HEK293 (cell line): Measurements from ENCODE around the gene AGPAT4.

ENCODE experiments used
- CTCF ChIA-PET: fragments of 350-600 bp; formaldehyde crosslinking; extraction: SDS; loops from one replicate; lab custom pipeline; 2021; ENCODE audit warnings: antibody characterized with exemption; lab: Yijun Ruan, JAX
- POLR2A ChIA-PET: fragments of 300-600 bp; formaldehyde crosslinking; extraction: SDS; loops from one replicate; lab custom pipeline; 2020; ENCODE audit warnings: antibody characterized with exemption, inconsistent platforms; lab: Yijun Ruan, JAX
- H3K27ac ChIP-seq: fragments of 200-500 bp; sonication (Bioruptor generic); 2 replicates; pipeline ENCODE4 v1.5.1; 2014; ENCODE audit warnings: low read depth, low read length, control low read depth, inconsistent platforms; ENCODE audit errors: extremely low read depth
- H3K36me3 ChIP-seq, 2 experiments: fragments of 200-500 bp in 1 of 2; sonication (Bioruptor generic) in 1 of 2; 1 replicate in 1 of 2; 2 replicates in 1 of 2; pipeline ENCODE4 v1.5.1; 2014 to 2017; ENCODE audit warnings: inconsistent platforms in 2 of 2, low read length in 2 of 2; ENCODE audit not compliant: control insufficient read depth in 2 of 2, insufficient read depth in 1 of 2
- H3K4me1 ChIP-seq: fragments of 200-500 bp; sonication (Bioruptor generic); 2 replicates; pipeline ENCODE4 v1.5.1; 2014; ENCODE audit warnings: mild to moderate bottlenecking, low read length, inconsistent platforms; ENCODE audit not compliant: control insufficient read depth, insufficient read depth
- H3K4me3 ChIP-seq: 2 replicates; pipeline ENCODE4 v1.5.1; 2011; ENCODE audit warnings: low read depth, mild to moderate bottlenecking, control low read depth, low read length, moderate library complexity
- H3K9me3 ChIP-seq: fragments of 200-500 bp; sonication (Bioruptor generic); 2 replicates; pipeline ENCODE4 v1.5.1; 2014; ENCODE audit warnings: low read depth, low read length, inconsistent platforms; ENCODE audit not compliant: control insufficient read depth, insufficient read depth
- BCL11B ChIP-seq: fragments of 450-650 bp; formaldehyde crosslinking; IDR thresholded peaks from 2 replicates; pipeline ENCODE4 v1.5.1; 2016; ENCODE audit warnings: low read depth, missing biosample characterization, missing genetic modification characterization
- HIC1 ChIP-seq: fragments of 450-650 bp; formaldehyde crosslinking; IDR thresholded peaks from 2 replicates; pipeline ENCODE4 v1.5.1; 2016; ENCODE audit warnings: missing biosample characterization, missing genetic modification characterization
- ZBTB17 ChIP-seq: fragments of 450-650 bp; formaldehyde crosslinking; IDR thresholded peaks from 2 replicates; pipeline ENCODE4 v1.5.1; 2016; ENCODE audit warnings: missing biosample characterization, missing genetic modification characterization
- ZIC2 ChIP-seq: fragments of 450-650 bp; formaldehyde crosslinking; IDR thresholded peaks from 2 replicates; pipeline ENCODE4 v1.5.1; 2016; ENCODE audit warnings: missing biosample characterization, missing genetic modification characterization
- ZNF114 ChIP-seq: fragments of 450-650 bp; formaldehyde crosslinking; IDR thresholded peaks from 2 replicates; pipeline ENCODE4 v1.5.0; 2017; ENCODE audit warnings: missing biosample characterization, missing genetic modification characterization
- ZNF175 ChIP-seq: fragments of 450-650 bp; formaldehyde crosslinking; IDR thresholded peaks from 2 replicates; pipeline ENCODE4 v1.5.1; 2016; ENCODE audit warnings: missing biosample characterization, missing genetic modification characterization
- ZNF184 ChIP-seq: fragments of 450-650 bp; IDR thresholded peaks from 2 replicates; pipeline ENCODE4 v1.5.1; 2018; ENCODE audit warnings: missing biosample characterization, mild to moderate bottlenecking, missing genetic modification characterization
- ZNF335 ChIP-seq: fragments of 450-650 bp; formaldehyde crosslinking; conservative IDR thresholded peaks from 2 replicates; pipeline ENCODE4 v1.5.1; 2016; ENCODE audit warnings: missing biosample characterization, missing genetic modification characterization
- ZNF354C ChIP-seq: fragments of 450-650 bp; formaldehyde crosslinking; IDR thresholded peaks from 2 replicates; pipeline ENCODE4 v1.5.1; 2016; ENCODE audit warnings: missing biosample characterization, missing genetic modification characterization, low read depth, borderline replicate concordance
- ZNF366 ChIP-seq: fragments of 450-650 bp; formaldehyde crosslinking; conservative IDR thresholded peaks from 2 replicates; pipeline ENCODE4 v1.5.1; 2016; ENCODE audit warnings: missing biosample characterization, missing genetic modification characterization
- ZNF423 ChIP-seq: fragments of 450-650 bp; formaldehyde crosslinking; IDR thresholded peaks from 2 replicates; pipeline ENCODE4 v1.5.1; 2016; ENCODE audit warnings: missing biosample characterization, missing genetic modification characterization
- ZNF561 ChIP-seq: fragments of 450-650 bp; IDR thresholded peaks from 2 replicates; pipeline ENCODE4 v1.5.1; 2018; ENCODE audit warnings: missing biosample characterization, missing genetic modification characterization, borderline replicate concordance
- ZNF600 ChIP-seq: fragments of 450-650 bp; formaldehyde crosslinking; IDR thresholded peaks from 2 replicates; pipeline ENCODE4 v1.5.1; 2016; ENCODE audit warnings: missing biosample characterization, missing genetic modification characterization
- ZNF677 ChIP-seq: fragments of 450-650 bp; IDR thresholded peaks from 2 replicates; pipeline ENCODE4 v1.5.0; 2018; ENCODE audit warnings: missing biosample characterization, mild to moderate bottlenecking, missing genetic modification characterization, moderate library complexity
- ZNF707 ChIP-seq: fragments of 450-650 bp; formaldehyde crosslinking; IDR thresholded peaks from 2 replicates; pipeline ENCODE4 v1.5.1; 2016; ENCODE audit warnings: missing biosample characterization, missing genetic modification characterization
- ZNF747 ChIP-seq: fragments of 450-650 bp; formaldehyde crosslinking; IDR thresholded peaks from 2 replicates; pipeline ENCODE4 v1.5.1; 2016; ENCODE audit warnings: missing biosample characterization, missing genetic modification characterization
- TF ChIP-seq, protein P1 (sequence below): fragments of 450-650 bp; formaldehyde crosslinking; IDR thresholded peaks from 2 replicates; pipeline ENCODE4 v1.5.1; 2016; ENCODE audit warnings: missing biosample characterization, missing genetic modification characterization
- TF ChIP-seq, protein P2 (sequence below): fragments of 450-650 bp; formaldehyde crosslinking; IDR thresholded peaks from 2 replicates; pipeline ENCODE4; 2016; ENCODE audit warnings: missing biosample characterization, missing genetic modification characterization
- TF ChIP-seq, protein P3 (sequence below): fragments of 450-650 bp; formaldehyde crosslinking; IDR thresholded peaks from 2 replicates; pipeline ENCODE4 v1.5.1; 2017; ENCODE audit warnings: missing biosample characterization, missing genetic modification characterization

Gene AGPAT4

GRCh38 chr6:161251345-161251744, 22.5 kb downstream of the AGPAT4 start:
- TF ChIP-seq ZNF366 = no peak
- no peak for TF ChIP-seq ZNF114 (tag by site-specific recombination)
- no peak for TF ChIP-seq ZNF600 (tag by site-specific recombination)
- TF ChIP-seq ZNF707 (tag by site-specific recombination) = no peak
- TF ChIP-seq BCL11B (tag by site-specific recombination) = no peak
- TF ChIP-seq, protein P1, sequence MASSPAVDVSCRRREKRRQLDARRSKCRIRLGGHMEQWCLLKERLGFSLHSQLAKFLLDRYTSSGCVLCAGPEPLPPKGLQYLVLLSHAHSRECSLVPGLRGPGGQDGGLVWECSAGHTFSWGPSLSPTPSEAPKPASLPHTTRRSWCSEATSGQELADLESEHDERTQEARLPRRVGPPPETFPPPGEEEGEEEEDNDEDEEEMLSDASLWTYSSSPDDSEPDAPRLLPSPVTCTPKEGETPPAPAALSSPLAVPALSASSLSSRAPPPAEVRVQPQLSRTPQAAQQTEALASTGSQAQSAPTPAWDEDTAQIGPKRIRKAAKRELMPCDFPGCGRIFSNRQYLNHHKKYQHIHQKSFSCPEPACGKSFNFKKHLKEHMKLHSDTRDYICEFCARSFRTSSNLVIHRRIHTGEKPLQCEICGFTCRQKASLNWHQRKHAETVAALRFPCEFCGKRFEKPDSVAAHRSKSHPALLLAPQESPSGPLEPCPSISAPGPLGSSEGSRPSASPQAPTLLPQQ (tag by site-specific recombination) = no peak
- TF ChIP-seq, protein P2, sequence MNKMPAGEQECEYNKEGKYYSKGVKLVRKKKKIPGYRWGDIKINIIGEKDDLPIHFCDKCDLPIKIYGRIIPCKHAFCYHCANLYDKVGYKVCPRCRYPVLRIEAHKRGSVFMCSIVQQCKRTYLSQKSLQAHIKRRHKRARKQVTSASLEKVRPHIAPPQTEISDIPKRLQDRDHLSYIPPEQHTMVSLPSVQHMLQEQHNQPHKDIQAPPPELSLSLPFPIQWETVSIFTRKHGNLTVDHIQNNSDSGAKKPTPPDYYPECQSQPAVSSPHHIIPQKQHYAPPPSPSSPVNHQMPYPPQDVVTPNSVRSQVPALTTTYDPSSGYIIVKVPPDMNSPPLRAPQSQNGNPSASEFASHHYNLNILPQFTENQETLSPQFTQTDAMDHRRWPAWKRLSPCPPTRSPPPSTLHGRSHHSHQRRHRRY (tag by site-specific recombination) = no peak
- no peak for TF ChIP-seq ZBTB17 (tag by site-specific recombination)
- no peak for TF ChIP-seq ZNF354C (tag by site-specific recombination)
- TF ChIP-seq ZNF677 (tag by site-specific recombination) = no peak
- no peak for TF ChIP-seq ZIC2
- H3K4me3 ChIP-seq = no peak overlapping the region
- ChIA-PET POLR2A (interaction anchor here (1.2 kb wide), 1 partner anchor 23 kb away, joined by 3 read pairs; the partner anchor contains the start of gene AGPAT4), CTCF (interaction anchor here (0.7 to 1.6 kb wide), 3 partner anchors 31 to 187 kb away, joined by 3 to 5 read pairs (median 3); no protein-coding TSS in a partner anchor)
- no peaks in the 10 kb centered on the region for H3K4me1 ChIP-seq
- H3K9me3 ChIP-seq = no peaks in the 10 kb centered on the region
- no peak overlapping the region for H3K27ac ChIP-seq
- peaks cover 0 to 6% of the 10 kb centered on the region in 2 experiments; a peak in 1 of 3 replicates for H3K36me3 ChIP-seq

GRCh38 chr6:161249327-161249726, 24.5 kb downstream of the AGPAT4 start:
- no peaks in the 10 kb centered on the region for H3K9me3 ChIP-seq
- ChIA-PET CTCF (no interaction called here), POLR2A (no interaction called here)
- no peaks in the 10 kb centered on the region for H3K4me1 ChIP-seq
- H3K4me3 ChIP-seq = no peak overlapping the region
- no peak overlapping the region for H3K27ac ChIP-seq
- TF ChIP-seq ZNF184 (tag by site-specific recombination) = no peak
- no peak for TF ChIP-seq ZNF175 (tag by site-specific recombination)
- TF ChIP-seq ZNF561 (tag by site-specific recombination) = no peak
- TF ChIP-seq ZNF335 (tag by site-specific recombination) = no peak
- TF ChIP-seq, protein P3, sequence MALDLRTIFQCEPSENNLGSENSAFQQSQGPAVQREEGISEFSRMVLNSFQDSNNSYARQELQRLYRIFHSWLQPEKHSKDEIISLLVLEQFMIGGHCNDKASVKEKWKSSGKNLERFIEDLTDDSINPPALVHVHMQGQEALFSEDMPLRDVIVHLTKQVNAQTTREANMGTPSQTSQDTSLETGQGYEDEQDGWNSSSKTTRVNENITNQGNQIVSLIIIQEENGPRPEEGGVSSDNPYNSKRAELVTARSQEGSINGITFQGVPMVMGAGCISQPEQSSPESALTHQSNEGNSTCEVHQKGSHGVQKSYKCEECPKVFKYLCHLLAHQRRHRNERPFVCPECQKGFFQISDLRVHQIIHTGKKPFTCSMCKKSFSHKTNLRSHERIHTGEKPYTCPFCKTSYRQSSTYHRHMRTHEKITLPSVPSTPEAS (tag by site-specific recombination) = no peak
- no peak for TF ChIP-seq ZNF423 (tag by site-specific recombination)
- TF ChIP-seq ZNF747 (tag by site-specific recombination) = no peak
- no peak for TF ChIP-seq HIC1 (tag by site-specific recombination)
- H3K36me3 ChIP-seq = peaks cover 0 to 6% of the 10 kb centered on the region in 2 experiments; a peak in 1 of 3 replicates
